GM19395 (cell line): ENCODE data around the gene SMS.

Experiments used
- ATAC-seq: cut with Tn5 transposase; IDR thresholded peaks from one replicate; pipeline ENCODE4 v1.9.1; 2021; ENCODE audit warnings: mild to moderate bottlenecking, moderate library complexity; ENCODE audit not compliant: unreplicated experiment

Gene SMS

DNA sequence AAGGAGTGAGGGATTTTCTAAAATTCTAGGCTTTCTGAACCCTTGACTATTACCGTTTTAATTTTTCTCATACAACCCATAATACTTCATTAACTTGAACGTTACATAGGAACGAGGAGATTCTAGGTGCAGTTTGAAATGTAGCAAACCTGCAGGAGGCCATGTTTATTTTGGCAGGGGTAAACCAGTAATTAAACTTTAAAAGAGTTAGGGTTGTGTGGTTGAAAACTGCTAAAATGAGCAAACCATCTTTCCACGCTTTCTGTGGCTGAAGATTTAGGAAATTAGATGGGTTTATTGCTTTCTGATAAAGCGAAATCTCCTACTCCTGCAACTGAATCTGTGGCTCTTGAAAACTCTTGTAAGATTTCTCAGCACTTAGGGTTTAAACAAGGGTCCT is 93.3 kb downstream of the SMS start:
- ATAC-seq: no peak

- ATAC-seq: no peak
Measured at GRCh38 chrX:22035236-22035635, 94.7 kb downstream of the SMS start.

GRCh38 chrX:22037225-22037624 is 96.7 kb downstream of the SMS start:
- no peak for ATAC-seq

DNA sequence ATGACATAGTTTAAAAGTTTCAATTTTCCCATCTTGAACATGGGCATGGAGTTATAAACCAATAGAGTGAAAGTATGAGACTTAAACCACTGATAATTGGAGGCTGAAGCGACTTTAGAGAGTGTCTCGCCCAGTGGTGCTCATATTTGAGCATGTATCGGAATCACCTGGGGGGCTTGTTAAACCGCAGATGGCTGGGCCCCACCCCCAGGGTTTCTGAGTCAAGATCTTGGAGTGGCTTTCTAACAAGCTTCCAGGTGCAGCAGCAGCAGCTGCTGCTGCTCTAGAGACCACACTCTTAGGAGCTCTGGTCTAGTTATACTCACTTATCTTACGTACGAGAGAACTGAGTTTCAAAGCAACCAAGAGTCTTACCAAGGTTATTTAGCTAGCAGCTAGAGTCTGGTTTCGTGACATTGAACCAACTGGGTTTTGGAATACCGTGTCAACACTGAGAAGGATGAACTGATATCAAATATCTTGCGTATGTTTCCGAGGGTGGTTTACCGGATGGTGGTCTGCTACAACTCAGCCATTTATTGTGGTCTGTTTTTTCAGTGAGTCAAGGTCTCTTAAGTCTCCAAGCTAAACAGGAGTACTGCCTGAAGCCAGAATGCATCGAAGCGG is 97.5 kb downstream of the SMS start:
- no peak for ATAC-seq

- no peak for ATAC-seq
Measured at GRCh38 chrX:22039541-22039940, 99.0 kb downstream of the SMS start.

GRCh38 chrX:22040184-22040583 is 99.7 kb downstream of the SMS start:
- no peak for ATAC-seq

- ATAC-seq: no peak
Measured at GRCh38 chrX:22041907-22042530, 101.5 kb downstream of the SMS start.

DNA sequence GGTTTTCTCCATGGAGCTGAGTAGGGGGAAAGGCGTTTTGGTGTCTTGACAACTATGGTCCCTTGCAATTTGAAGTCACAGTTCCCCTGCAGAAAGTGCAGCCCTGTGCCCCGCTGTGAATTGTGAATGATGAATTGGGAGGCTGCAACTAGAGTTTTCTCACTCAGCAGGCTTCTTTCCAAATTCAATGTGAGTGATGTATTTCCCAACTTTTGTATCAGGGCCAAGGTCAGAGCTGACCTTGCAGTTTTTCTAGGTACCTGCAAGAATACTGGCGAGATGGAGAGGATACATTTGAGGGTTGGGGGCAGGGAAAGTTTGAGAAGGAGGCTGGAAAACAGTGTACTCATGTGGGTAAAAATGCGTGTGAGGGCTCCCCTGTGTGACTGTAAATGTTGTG is 103.4 kb downstream of the SMS start:
- ATAC-seq: no peak
